Ascending aorta (tissue), 2 donors: Measurements from ENCODE around the gene ARID4B. TPM values are rescaled to one million over a fixed set of nuclear protein-coding genes. Genes with fewer than 3 reads are reported as not detected.
"Not testable (repeated sequence)": the region's sequence is repeated elsewhere in the genome, so short reads cannot be mapped to it uniquely, and the experiment has no call there.

Experiments used
- DNase-seq, 2 donors: peaks; one replicate each; pipeline ENCODE4 v3.0.0-alpha.2; 2019; ENCODE audit warnings: low spot score in 2 of 2
- H3K27ac ChIP-seq, 2 donors: fragments of 200-600 bp; sonication (generic); one replicate each; pipeline ENCODE4 v1.5.1; 2016 to 2017; ENCODE audit warnings: mild to moderate bottlenecking in 1 of 2
- H3K27me3 ChIP-seq: fragments of 200-600 bp; sonication (generic); one replicate; pipeline ENCODE4 v1.5.1; 2017
- H3K36me3 ChIP-seq, 2 donors: fragments of 200-600 bp; sonication (generic); one replicate each; pipeline ENCODE4 v1.5.1; 2016
- H3K4me1 ChIP-seq, 2 donors: fragments of 200-600 bp; sonication (generic); one replicate each; pipeline ENCODE4 v1.5.1; 2016 to 2017; ENCODE audit warnings: mild to moderate bottlenecking in 1 of 2
- H3K4me3 ChIP-seq, 2 donors: fragments of 200-600 bp; sonication (generic); one replicate each; pipeline ENCODE4 v1.5.1; 2016 to 2017; ENCODE audit warnings: mild to moderate bottlenecking in 1 of 2
- H3K9me3 ChIP-seq, 2 donors: fragments of 200-600 bp; sonication (generic); one replicate each; pipeline ENCODE4 v1.5.1; 2016
- CTCF ChIP-seq, 3 experiments: fragments of 200-600 bp in 2 of 3; fragments of 450-650 bp in 1 of 3; sonication (generic) in 2 of 3; IDR thresholded peaks; one replicate each; pipeline ENCODE4 v1.5.1; 2016 to 2019; ENCODE audit warnings: antibody characterized with exemption in 3 of 3, mild to moderate bottlenecking in 1 of 3, moderate library complexity in 1 of 3
- intact Hi-C: fragments of 100-400 bp; cut with DNase I; formaldehyde crosslinking; loops from one replicate; pipeline ENCODE4 v1.15.1; 2023
- total RNA-seq: library from RNA; depleted of rRNA; stranded (reverse); fragments of >200 nt; gene quantifications from one replicate; pipeline ENCODE4 v1.1.0, GENCODE V29; 2016

The ARID4B gene
- total RNA-seq, 1 donor from 2014 or later, result 22.5 TPM

GRCh38 chr1:235277709-235278108 lies 50.3 kb downstream of the ARID4B start:
- intact Hi-C loops, result no loop called here
- no peak for TF ChIP-seq CTCF (IDR thresholded peaks at IDR 0.05)
- DNase-seq, result no peak
- Histone ChIP-seq H3K9me3 (no peaks in the 10 kb centered on the region), H3K27ac (no peak overlapping the region), H3K36me3 (no peaks in the 10 kb centered on the region), H3K4me1 (no peaks in the 10 kb centered on the region), H3K27me3 (no peaks in the 10 kb centered on the region), H3K4me3 (no peak overlapping the region)

DNA sequence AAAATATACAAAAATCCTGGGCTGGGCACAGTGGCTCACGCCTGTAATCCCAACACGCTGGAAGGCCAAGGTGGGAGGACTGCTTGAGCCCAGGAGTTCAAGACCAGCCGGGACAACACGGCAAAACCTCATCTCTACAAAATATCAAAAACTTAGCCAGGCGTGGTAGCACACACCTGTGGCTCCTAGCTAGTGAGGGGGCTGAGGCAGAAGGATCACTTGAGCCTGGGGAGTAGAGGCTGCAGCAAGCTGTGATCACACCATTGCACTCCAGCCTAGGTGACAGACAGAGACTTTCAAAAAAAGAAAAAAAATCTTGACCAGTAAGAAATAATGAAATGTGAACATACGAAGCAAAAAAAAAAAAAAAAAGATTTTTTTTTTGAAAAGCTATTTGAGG lies 52.1 kb downstream of the ARID4B start:
- TF ChIP-seq CTCF (IDR thresholded peaks at IDR 0.05), result no peak
- H3K4me3 ChIP-seq, result no peak overlapping the region
- no peaks in the 10 kb centered on the region for H3K4me1 ChIP-seq
- no peak for DNase-seq
- no peaks in the 10 kb centered on the region for H3K27me3 ChIP-seq
- no peaks in the 10 kb centered on the region for H3K9me3 ChIP-seq
- no peaks in the 10 kb centered on the region for H3K36me3 ChIP-seq
- intact Hi-C loops, result no loop called here
- no peak overlapping the region for H3K27ac ChIP-seq

GRCh38 chr1:235275223-235275622 lies 52.8 kb downstream of the ARID4B start:
- no peaks in the 10 kb centered on the region for H3K27me3 ChIP-seq
- no peaks in the 10 kb centered on the region for H3K4me1 ChIP-seq
- H3K4me3 ChIP-seq, result no peak overlapping the region
- H3K36me3 ChIP-seq, result no peaks in the 10 kb centered on the region
- intact Hi-C loops, result no loop called here
- no peak for DNase-seq
- H3K27ac ChIP-seq, result no peak overlapping the region
- TF ChIP-seq CTCF (IDR thresholded peaks at IDR 0.05), result no peak
- no peaks in the 10 kb centered on the region for H3K9me3 ChIP-seq

DNA sequence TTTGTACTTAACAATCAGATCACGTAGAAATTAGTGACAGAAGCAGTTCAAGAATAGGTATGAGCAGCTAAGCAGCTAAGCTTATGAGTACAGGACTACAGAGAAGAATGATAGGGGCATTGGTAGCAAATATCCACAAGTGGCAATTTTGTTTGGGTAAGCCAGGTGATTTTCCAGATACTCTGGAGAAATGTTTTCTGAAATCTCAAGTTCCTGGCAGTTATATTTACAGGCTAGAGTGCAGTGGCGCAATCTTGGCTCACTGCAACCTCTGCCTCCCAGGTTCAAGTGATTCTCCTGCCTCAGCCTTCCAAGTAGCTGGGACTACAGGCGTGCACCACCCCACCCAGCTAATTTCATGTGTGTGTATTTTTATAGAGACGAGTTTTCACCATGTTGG lies 55.1 kb downstream of the ARID4B start:
- no peak for TF ChIP-seq CTCF (IDR thresholded peaks at IDR 0.05)
- intact Hi-C loops, result no loop called here
- H3K9me3 ChIP-seq, result no peaks in the 10 kb centered on the region
- H3K4me3 ChIP-seq, result no peak overlapping the region
- H3K27ac ChIP-seq, result no peak overlapping the region
- no peaks in the 10 kb centered on the region for H3K27me3 ChIP-seq
- H3K36me3 ChIP-seq, result no peaks in the 10 kb centered on the region
- no peak for DNase-seq
- peaks cover 0 to 3% of the 10 kb centered on the region in 2 donors for H3K4me1 ChIP-seq

- intact Hi-C loops, result no loop called here
- no peak overlapping the region for H3K4me3 ChIP-seq
- H3K36me3 ChIP-seq, result no peaks in the 10 kb centered on the region
- no peak for DNase-seq
- no peak for TF ChIP-seq CTCF (IDR thresholded peaks at IDR 0.05)
- H3K27ac ChIP-seq, result no peak overlapping the region
- no peaks in the 10 kb centered on the region for H3K9me3 ChIP-seq
- H3K4me1 ChIP-seq, result peaks cover 0 to 5% of the 10 kb centered on the region in 2 donors
- H3K27me3 ChIP-seq, result no peaks in the 10 kb centered on the region
Measured at GRCh38 chr1:235270625-235271024, 57.4 kb downstream of the ARID4B start.

DNA sequence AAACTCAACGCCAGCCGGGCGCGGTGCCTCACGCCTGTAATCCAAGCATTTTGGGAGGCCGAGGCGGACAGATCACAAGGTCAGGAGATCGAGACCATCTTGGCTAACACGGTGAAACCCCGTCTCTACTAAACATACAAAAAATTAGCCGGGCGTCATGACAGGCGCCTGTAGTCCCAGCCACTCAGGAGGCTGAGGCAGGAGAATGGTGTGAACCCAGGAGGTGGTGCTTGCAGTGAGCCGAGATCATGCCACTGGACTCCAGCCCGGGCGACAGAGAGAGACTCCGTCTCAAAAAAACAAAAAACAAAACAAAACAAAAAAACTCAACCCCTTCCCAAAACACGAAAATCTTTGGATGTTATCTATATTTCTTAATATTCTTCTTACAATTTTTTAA lies 58.0 kb downstream of the ARID4B start:
- DNase-seq, H3K27me3 ChIP-seq, intact Hi-C loops, H3K27ac ChIP-seq, H3K4me1 ChIP-seq, H3K36me3 ChIP-seq, H3K4me3 ChIP-seq, H3K9me3 ChIP-seq: not testable (repeated sequence)
